Measurements from ENCODE around the gene IFI27.
"Not testable (repeated sequence)": the region's sequence is repeated elsewhere in the genome, so short reads cannot be mapped to it uniquely, and the experiment has no call there.

IFI27 gene

DNA sequence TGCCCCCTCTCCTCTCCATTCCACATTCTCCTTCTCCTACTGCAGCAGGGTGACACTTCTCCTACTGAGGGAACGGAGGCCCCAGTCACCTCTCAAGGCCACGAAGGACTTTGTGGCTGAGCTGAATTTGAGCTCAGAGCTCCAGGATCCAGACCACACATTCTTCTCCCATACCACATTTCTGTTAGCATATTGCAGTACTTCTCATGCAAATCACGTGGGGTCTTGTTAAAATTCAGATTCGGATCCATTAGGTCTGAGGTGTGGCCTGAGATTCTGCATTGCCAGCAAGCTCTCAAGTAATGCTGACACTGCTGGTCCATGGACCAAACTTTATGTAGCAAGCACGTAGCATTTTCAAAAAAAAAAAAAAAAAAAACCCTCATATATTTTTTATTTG lies 28.5 kb downstream of the IFI27 start:
- Mint-ChIP-seq H3K9me3 (peaks cover 9% of the 10 kb centered on the region), H3K4me3 (no peak overlapping the region), H3K27me3 (peaks cover 14% of the 10 kb centered on the region), H3K27ac (no peak overlapping the region), H3K36me3 (ENCODE audit: low read depth) (no peaks in the 10 kb centered on the region), H3K4me1 (ENCODE audit: low read depth) (no peaks in the 10 kb centered on the region)
- intact Hi-C loops (cut with micrococcal nuclease) = no loop called here

DNA sequence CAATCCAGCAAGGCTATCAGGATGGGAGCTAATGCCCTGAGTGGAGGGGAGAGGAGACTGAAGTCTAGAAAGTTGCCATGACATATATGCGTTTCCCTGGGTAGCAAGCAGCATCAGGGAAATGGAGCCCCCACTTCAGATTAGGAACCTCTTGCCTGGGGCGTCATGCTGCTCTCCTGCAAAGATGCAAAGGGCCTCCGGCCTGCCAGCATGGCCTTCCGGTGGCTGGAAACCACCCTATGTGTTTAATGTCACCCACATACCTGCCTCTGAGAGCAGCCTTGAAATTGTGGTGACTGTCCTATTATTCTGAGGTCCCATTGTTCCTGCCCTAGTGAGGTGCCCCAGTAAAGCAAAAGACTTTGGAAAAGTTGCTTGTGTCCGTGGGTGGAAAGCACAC lies 28.9 kb downstream of the IFI27 start:
- intact Hi-C loops (cut with micrococcal nuclease) = no loop called here
- H3K27ac Mint-ChIP-seq = no peak overlapping the region
- peaks cover 9% of the 10 kb centered on the region for H3K9me3 Mint-ChIP-seq
- H3K4me1 Mint-ChIP-seq (ENCODE audit: low read depth) = peaks cover 2% of the 10 kb centered on the region
- H3K36me3 Mint-ChIP-seq (ENCODE audit: low read depth) = no peaks in the 10 kb centered on the region
- H3K27me3 Mint-ChIP-seq = peaks cover 13% of the 10 kb centered on the region
- no peak overlapping the region for H3K4me3 Mint-ChIP-seq

DNA sequence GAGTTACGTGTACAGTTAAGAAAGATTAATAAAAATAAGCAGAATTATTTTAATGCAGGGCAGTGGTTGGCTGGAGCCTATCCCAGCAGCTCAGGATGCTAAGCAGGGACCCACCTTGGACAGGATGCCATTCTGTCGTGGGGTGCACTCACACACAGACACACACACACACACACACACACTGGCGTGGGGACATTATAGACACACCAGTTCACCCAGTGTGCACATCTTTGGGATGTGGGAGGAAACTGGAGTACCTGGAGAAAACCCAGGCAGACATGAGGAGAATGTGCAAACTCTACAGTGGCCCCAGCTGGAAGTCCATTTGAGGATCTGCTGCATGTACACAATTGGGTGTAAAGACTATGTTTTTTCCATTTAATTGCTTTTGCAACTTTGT lies 31.7 kb downstream of the IFI27 start:
- Mint-ChIP-seq H3K27ac (no peak overlapping the region), H3K9me3 (no peaks in the 10 kb centered on the region), H3K4me1 (ENCODE audit: low read depth) (peaks cover 8% of the 10 kb centered on the region), H3K4me3 (no peak overlapping the region), H3K27me3 (peaks cover under 1% of the 10 kb centered on the region), H3K36me3 (ENCODE audit: low read depth) (no peaks in the 10 kb centered on the region)
- intact Hi-C loops (cut with micrococcal nuclease) = no loop called here

- Mint-ChIP-seq H3K36me3 (ENCODE audit: low read depth) (no peaks in the 10 kb centered on the region), H3K27ac (no peak overlapping the region), H3K9me3 (no peaks in the 10 kb centered on the region), H3K4me3 (no peak overlapping the region), H3K27me3 (no peaks in the 10 kb centered on the region), H3K4me1 (ENCODE audit: low read depth) (peaks cover 8% of the 10 kb centered on the region)
- intact Hi-C loops (cut with micrococcal nuclease) = no loop called here
These were observed 32.3 kb downstream of the IFI27 start for GRCh38 chr14:94142836-94143235.

DNA sequence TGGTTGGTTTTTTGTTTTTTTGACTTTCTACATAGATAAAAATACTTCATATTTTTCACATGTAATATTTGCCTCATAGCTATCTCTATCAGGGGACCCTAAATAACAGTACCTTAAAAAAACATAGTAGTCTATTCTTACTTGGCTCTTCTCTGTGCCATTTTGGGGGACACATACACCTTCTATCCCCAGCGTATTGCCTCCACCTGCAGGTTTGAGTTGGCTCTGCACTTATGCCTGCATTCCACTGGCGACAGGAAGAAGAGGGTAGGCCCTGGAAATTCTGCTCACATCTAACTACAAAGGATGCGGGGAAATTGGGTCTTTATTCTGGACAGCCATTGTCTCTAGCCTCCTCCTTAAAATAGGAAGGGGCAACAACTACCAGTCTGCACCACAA lies 32.7 kb downstream of the IFI27 start:
- peaks cover 8% of the 10 kb centered on the region for H3K4me1 Mint-ChIP-seq (ENCODE audit: low read depth)
- H3K9me3 Mint-ChIP-seq = no peaks in the 10 kb centered on the region
- intact Hi-C loops (cut with micrococcal nuclease) = no loop called here
- H3K36me3 Mint-ChIP-seq (ENCODE audit: low read depth) = no peaks in the 10 kb centered on the region
- H3K27ac Mint-ChIP-seq = no peak overlapping the region
- no peak overlapping the region for H3K4me3 Mint-ChIP-seq
- H3K27me3 Mint-ChIP-seq = no peaks in the 10 kb centered on the region

GRCh38 chr14:94143711-94144110 lies 33.2 kb downstream of the IFI27 start:
- Mint-ChIP-seq H3K27me3 (no peaks in the 10 kb centered on the region), H3K27ac (no peak overlapping the region), H3K36me3 (ENCODE audit: low read depth) (no peaks in the 10 kb centered on the region), H3K4me3 (no peak overlapping the region), H3K9me3 (no peaks in the 10 kb centered on the region), H3K4me1 (ENCODE audit: low read depth) (peaks cover 8% of the 10 kb centered on the region)
- intact Hi-C loops (cut with micrococcal nuclease) = no loop called here

- no peak overlapping the region for H3K4me3 Mint-ChIP-seq
- peaks cover 8% of the 10 kb centered on the region for H3K4me1 Mint-ChIP-seq (ENCODE audit: low read depth)
- intact Hi-C loops (cut with micrococcal nuclease) = no loop called here
- no peak overlapping the region for H3K27ac Mint-ChIP-seq
- no peaks in the 10 kb centered on the region for H3K36me3 Mint-ChIP-seq (ENCODE audit: low read depth)
- no peaks in the 10 kb centered on the region for H3K9me3 Mint-ChIP-seq
- H3K27me3 Mint-ChIP-seq = peaks cover 2% of the 10 kb centered on the region
These were observed 34.2 kb downstream of the IFI27 start for GRCh38 chr14:94144765-94145164.

DNA sequence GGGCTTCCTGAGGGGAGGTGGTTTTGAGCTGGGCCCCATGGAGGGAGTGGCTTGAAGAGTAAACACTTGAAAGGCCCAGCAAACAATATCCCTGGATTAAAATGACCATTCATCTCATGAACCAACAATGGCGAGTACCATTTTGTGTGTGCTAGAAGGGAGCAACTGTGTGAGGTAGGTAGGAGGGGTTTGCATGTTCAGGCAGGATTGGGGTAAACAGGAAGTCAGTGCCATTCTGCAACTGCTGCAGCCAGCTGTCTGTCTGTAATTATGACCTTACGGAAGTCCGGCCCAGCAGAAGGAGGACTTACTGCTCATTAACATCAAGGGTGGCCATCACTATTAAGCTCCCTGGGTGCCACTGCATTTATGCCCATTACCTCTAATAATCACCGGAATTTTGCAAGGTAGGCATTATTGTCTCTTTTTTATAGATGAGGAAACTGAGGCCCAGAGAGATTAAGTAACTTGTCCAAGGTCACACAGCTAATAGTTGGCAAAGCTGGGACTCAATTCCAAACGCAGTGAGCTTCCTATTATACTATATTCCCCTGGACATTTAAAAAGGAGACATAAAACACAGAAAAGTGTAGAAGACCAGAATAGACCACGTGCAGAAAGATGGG lies 35.5 kb downstream of the IFI27 start:
- intact Hi-C loops (cut with micrococcal nuclease) = no loop called here
- H3K4me3 Mint-ChIP-seq = no peak overlapping the region
- H3K4me1 Mint-ChIP-seq (ENCODE audit: low read depth) = peaks cover 8% of the 10 kb centered on the region
- H3K36me3 Mint-ChIP-seq (ENCODE audit: low read depth) = no peaks in the 10 kb centered on the region
- no peak overlapping the region for H3K27ac Mint-ChIP-seq
- H3K9me3 Mint-ChIP-seq = no peaks in the 10 kb centered on the region
- peaks cover 2% of the 10 kb centered on the region for H3K27me3 Mint-ChIP-seq

GRCh38 chr14:94152676-94153075 lies 42.1 kb downstream of the IFI27 start:
- Mint-ChIP-seq H3K4me3 (no peak overlapping the region), H3K36me3 (ENCODE audit: low read depth) (no peaks in the 10 kb centered on the region), H3K27me3 (peaks cover 2% of the 10 kb centered on the region), H3K9me3 (no peaks in the 10 kb centered on the region), H3K27ac (no peak overlapping the region), H3K4me1 (ENCODE audit: low read depth) (peaks cover 9% of the 10 kb centered on the region)
- intact Hi-C loops (cut with micrococcal nuclease) = no loop called here

GRCh38 chr14:94153750-94154342 lies 43.3 kb downstream of the IFI27 start:
- intact Hi-C loops (cut with micrococcal nuclease) = no loop called here
- no peak overlapping the region for H3K4me3 Mint-ChIP-seq
- peaks cover 9% of the 10 kb centered on the region for H3K4me1 Mint-ChIP-seq (ENCODE audit: low read depth)
- H3K27me3 Mint-ChIP-seq = peaks cover 2% of the 10 kb centered on the region
- no peaks in the 10 kb centered on the region for H3K9me3 Mint-ChIP-seq
- H3K27ac Mint-ChIP-seq = no peak overlapping the region
- no peaks in the 10 kb centered on the region for H3K36me3 Mint-ChIP-seq (ENCODE audit: low read depth)

GRCh38 chr14:94156143-94156542 lies 45.6 kb downstream of the IFI27 start:
- intact Hi-C loops (cut with micrococcal nuclease); H3K27ac Mint-ChIP-seq; H3K36me3 Mint-ChIP-seq (ENCODE audit: low read depth); H3K4me3 Mint-ChIP-seq; H3K27me3 Mint-ChIP-seq; H3K9me3 Mint-ChIP-seq: not testable (repeated sequence)
- H3K4me1 Mint-ChIP-seq (ENCODE audit: low read depth) = peaks cover 11% of the 10 kb centered on the region

- H3K27ac Mint-ChIP-seq = no peak overlapping the region
- no peaks in the 10 kb centered on the region for H3K27me3 Mint-ChIP-seq
- H3K36me3 Mint-ChIP-seq (ENCODE audit: low read depth) = no peaks in the 10 kb centered on the region
- intact Hi-C loops (cut with micrococcal nuclease) = no loop called here
- H3K9me3 Mint-ChIP-seq = no peaks in the 10 kb centered on the region
- peaks cover 19% of the 10 kb centered on the region for H3K4me1 Mint-ChIP-seq (ENCODE audit: low read depth)
- no peak overlapping the region for H3K4me3 Mint-ChIP-seq
These were observed 46.7 kb downstream of the IFI27 start for GRCh38 chr14:94157197-94157596.

GRCh38 chr14:94158239-94158883 lies 47.8 kb downstream of the IFI27 start:
- no peak overlapping the region for H3K4me3 Mint-ChIP-seq
- no peaks in the 10 kb centered on the region for H3K9me3 Mint-ChIP-seq
- H3K4me1 Mint-ChIP-seq (ENCODE audit: low read depth) = peaks cover 23% of the 10 kb centered on the region
- H3K27ac Mint-ChIP-seq = no peak overlapping the region
- H3K36me3 Mint-ChIP-seq (ENCODE audit: low read depth) = no peaks in the 10 kb centered on the region
- H3K27me3 Mint-ChIP-seq = no peaks in the 10 kb centered on the region
- intact Hi-C loops (cut with micrococcal nuclease) = no loop called here

GRCh38 chr14:94161058-94161457 lies 50.5 kb downstream of the IFI27 start:
- no peak overlapping the region for H3K4me3 Mint-ChIP-seq
- H3K36me3 Mint-ChIP-seq (ENCODE audit: low read depth) = no peaks in the 10 kb centered on the region
- peaks cover 14% of the 10 kb centered on the region for H3K4me1 Mint-ChIP-seq (ENCODE audit: low read depth)
- no peaks in the 10 kb centered on the region for H3K9me3 Mint-ChIP-seq
- H3K27ac Mint-ChIP-seq = no peak overlapping the region
- H3K27me3 Mint-ChIP-seq = no peaks in the 10 kb centered on the region
- intact Hi-C loops (cut with micrococcal nuclease) = no loop called here

DNA sequence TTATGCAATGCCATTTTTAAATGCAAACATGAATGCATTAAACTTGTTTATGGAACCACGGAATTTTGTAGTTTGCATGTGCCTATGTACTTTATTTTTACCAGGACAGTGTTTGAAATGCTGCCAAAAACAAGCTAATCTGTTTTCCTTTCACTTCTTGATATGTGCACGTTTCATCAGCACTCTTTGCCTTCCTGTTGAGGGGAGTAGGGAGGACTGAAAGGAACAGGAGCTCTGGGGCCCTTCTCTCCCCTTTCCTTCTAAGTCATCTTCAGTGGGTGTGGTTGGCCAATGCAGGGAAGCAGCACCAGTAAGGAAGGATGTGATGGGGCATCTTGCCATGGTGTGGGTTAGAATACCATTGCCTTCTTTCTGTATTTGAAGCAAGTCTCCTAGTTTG lies 51.4 kb downstream of the IFI27 start:
- Mint-ChIP-seq H3K27me3 (no peaks in the 10 kb centered on the region), H3K27ac (no peak overlapping the region), H3K36me3 (ENCODE audit: low read depth) (no peaks in the 10 kb centered on the region), H3K4me1 (ENCODE audit: low read depth) (peaks cover 14% of the 10 kb centered on the region), H3K4me3 (no peak overlapping the region), H3K9me3 (no peaks in the 10 kb centered on the region)
- intact Hi-C loops (cut with micrococcal nuclease) = no loop called here

All from dendritic cell treated with granulocyte-macrophage colony-stimulating factor and Interleukin-4, amounts not matched to agents 40 ng/mL and 50 ng/mL, for 4 days (primary cell).